HepG2 (cell line): ENCODE results near the gene CPSF7. TPM values are rescaled to one million over a fixed set of nuclear protein-coding genes. Genes with fewer than 3 reads are reported as not detected.
A peak's percentile ranks its signal among the peaks of the same experiment; 100 is the strongest.

Experiments
- ARNT2 ChIP-seq: sonication (generic); formaldehyde crosslinking; IDR thresholded peaks from 2 replicates; pipeline ENCODE4 v1.8.0; 2022; ENCODE audit warnings: mild to moderate bottlenecking, low read depth, missing genetic modification reagents, moderate library complexity
- ATF5 ChIP-seq: sonication (generic); formaldehyde crosslinking; IDR thresholded peaks from 2 replicates; pipeline ENCODE4 v1.4.0; 2020; ENCODE audit warnings: mild to moderate bottlenecking, low read depth, missing genetic modification reagents
- BHLHE40 ChIP-seq: IDR thresholded peaks from 2 replicates; pipeline ENCODE4 v1.6.1; 2011; ENCODE audit warnings: low read length, improper control_type of control experiment
- GFI1 ChIP-seq: sonication (generic); formaldehyde crosslinking; IDR thresholded peaks from 2 replicates; pipeline ENCODE4 v1.5.0; 2020; ENCODE audit warnings: missing genetic modification reagents, mild to moderate bottlenecking, borderline replicate concordance
- HIC2 ChIP-seq: sonication (generic); formaldehyde crosslinking; IDR thresholded peaks from 2 replicates; pipeline ENCODE4 v1.9.0; 2022; ENCODE audit warnings: low read depth, missing genetic modification reagents
- HINFP ChIP-seq: sonication (generic); formaldehyde crosslinking; IDR thresholded peaks from 2 replicates; pipeline ENCODE4 v1.4.0; 2020; ENCODE audit warnings: low read depth, mild to moderate bottlenecking, missing genetic modification reagents
- HNF1A ChIP-seq, 2 experiments: sonication (generic) in 1 of 2; formaldehyde crosslinking in 1 of 2; IDR thresholded peaks; 2 replicates each; pipeline versions ENCODE4 v1.4.0 to v1.6.1; 2016 to 2020; ENCODE audit warnings: borderline replicate concordance in 1 of 2, low read depth in 1 of 2, mild to moderate bottlenecking in 1 of 2, missing genetic modification reagents in 1 of 2
- HOXD1 ChIP-seq: sonication (generic); formaldehyde crosslinking; IDR thresholded peaks from 2 replicates; pipeline ENCODE4 v1.5.0; 2020; ENCODE audit warnings: missing genetic modification reagents
- MIER2 ChIP-seq: IDR thresholded peaks from 2 replicates; pipeline ENCODE4 v1.6.1; 2016; ENCODE audit warnings: missing biosample characterization, missing genetic modification reagents
- MIXL1 ChIP-seq: IDR thresholded peaks from 2 replicates; pipeline ENCODE4 v1.6.1; 2016
- NFE2L1 ChIP-seq: sonication (generic); formaldehyde crosslinking; IDR thresholded peaks from 2 replicates; pipeline ENCODE4 v1.4.0; 2020; ENCODE audit warnings: missing genetic modification reagents, mild to moderate bottlenecking, borderline replicate concordance
- PITX1 ChIP-seq: sonication (generic); formaldehyde crosslinking; IDR thresholded peaks from 2 replicates; pipeline ENCODE4 v1.5.1; 2020; ENCODE audit warnings: mild to moderate bottlenecking, missing genetic modification reagents
- PPARG ChIP-seq: conservative IDR thresholded peaks from 2 replicates; pipeline ENCODE4 v1.6.1; 2016; ENCODE audit warnings: missing biosample characterization, missing genetic modification reagents
- RCOR2 ChIP-seq: IDR thresholded peaks from 2 replicates; pipeline ENCODE4 v1.6.1; 2016; ENCODE audit warnings: missing biosample characterization, missing genetic modification reagents
- REXO4 ChIP-seq: sonication (generic); formaldehyde crosslinking; IDR thresholded peaks from 2 replicates; pipeline ENCODE4 v1.8.0; 2022; ENCODE audit warnings: missing genetic modification reagents, mild to moderate bottlenecking, borderline replicate concordance
- SETDB1 ChIP-seq: sonication (generic); formaldehyde crosslinking; IDR thresholded peaks from 2 replicates; pipeline ENCODE4 v1.5.1; 2020; ENCODE audit warnings: missing genetic modification reagents, mild to moderate bottlenecking, borderline replicate concordance
- SNAI1 ChIP-seq: sonication (generic); formaldehyde crosslinking; IDR thresholded peaks from 2 replicates; pipeline ENCODE4 v1.5.0; 2020; ENCODE audit warnings: mild to moderate bottlenecking, missing genetic modification reagents, borderline replicate concordance
- ZNF3 ChIP-seq: IDR thresholded peaks from 2 replicates; pipeline ENCODE4 v1.7.0; 2017; ENCODE audit warnings: inconsistent platforms
- ZNF558 ChIP-seq: sonication (generic); formaldehyde crosslinking; IDR thresholded peaks from 2 replicates; pipeline ENCODE4 v1.9.0; 2022; ENCODE audit warnings: mild to moderate bottlenecking, missing genetic modification reagents, borderline replicate concordance
- ZNF569 ChIP-seq: sonication (generic); formaldehyde crosslinking; IDR thresholded peaks from 2 replicates; pipeline ENCODE4 v1.5.0; 2020; ENCODE audit warnings: mild to moderate bottlenecking, missing genetic modification reagents, moderate library complexity, borderline replicate concordance
- polyA plus RNA-seq, 8 experiments: library from polyadenylated mRNA; depleted of rRNA in 3 of 8; stranded (reverse) in 7 of 8; unstranded in 1 of 8; fragments of >200 nt; fragmentation: Illumina TruSeq in 4 of 8; extraction: Trizol in 4 of 8; gene quantifications; 2 replicates each; pipeline versions ENCODE4 v1.2.1 to v1.2.3, GENCODE V29; 2011 to 2016; ENCODE audit warnings: low read depth in 4 of 8, missing spikeins in 1 of 8, mixed read lengths in 1 of 8; ENCODE audit not compliant: insufficient read depth in 1 of 8
- total RNA-seq, 5 experiments: library from RNA; depleted of rRNA; stranded (reverse); fragments of >200 nt; fragmentation: Illumina TruSeq; extraction: Trizol; gene quantifications; 2 replicates each; pipeline ENCODE4 v1.2.3, GENCODE V29; 2016; ENCODE audit warnings: low read depth in 1 of 5

Gene CPSF7
- total and polyA plus RNA-seq, 2 of the 13 experiments (the other 11 are each of a cell fraction or from before 2014, with no cell fraction given), result 34.1 to 36.8 TPM

GRCh38 chr11:61369372-61370348, 60.1 kb downstream of the CPSF7 start (continued):
- TF ChIP-seq ARNT2 (CRISPR knock-in tag) (no peak), RCOR2 (CRISPR knock-in tag) (no peak), MIER2 (CRISPR knock-in tag) (0 out of 2 replicates have a peak, but pooled peaks have one; percentile 42), ATF5 (CRISPR knock-in tag) (no peak), NFE2L1 (no peak), MIXL1 (peak; percentile 73; the same call in 1 of the 2 replicates), HIC2 (0 out of 2 replicates have a peak, but pooled peaks have one; percentile 67), PITX1 (CRISPR knock-in tag) (0 out of 2 replicates have a peak, but pooled peaks have one; percentile 40), ZNF569 (CRISPR knock-in tag) (0 out of 2 replicates have a peak, but pooled peaks have one; percentile 31), HNF1A (IDR thresholded peaks at IDR 0.05; ENCODE audit: low read depth) (no peak), HNF1A (CRISPR knock-in tag; IDR thresholded peaks at IDR 0.05; ENCODE audit: borderline replicate concordance) (no peak), GFI1 (CRISPR knock-in tag) (no peak), SETDB1 (CRISPR knock-in tag) (no peak), HOXD1 (0 out of 2 replicates have a peak, but pooled peaks have one; percentile 45), ZNF558 (CRISPR knock-in tag) (no peak), SNAI1 (no peak), PPARG (CRISPR knock-in tag) (no peak), BHLHE40 (peak; percentile 67; the same call in 1 of the 2 replicates), ZNF3 (CRISPR knock-in tag) (no peak), HINFP (peak; percentile 77), REXO4 (CRISPR knock-in tag) (no peak)
